Peyer's patch (tissue), 4 donors: Measurements from ENCODE around the gene A2M.

Source experiments
- POLR2A ChIP-seq, 2 donors: fragments of 450-650 bp; IDR thresholded peaks; one replicate each; pipeline ENCODE4 v1.5.1; 2017; ENCODE audit warnings: antibody characterized with exemption in 2 of 2, mild to moderate bottlenecking in 2 of 2, moderate library complexity in 2 of 2
- TF ChIP-seq, protein P1 (sequence below), 6 experiments: fragments of 450-650 bp in 4 of 6; fragments of 200-600 bp in 2 of 6; sonication (generic) in 1 of 6; IDR thresholded peaks; one replicate each; pipeline ENCODE4 v1.5.1; 2017 to 2019; ENCODE audit warnings: antibody characterized with exemption in 6 of 6, mild to moderate bottlenecking in 3 of 6, moderate library complexity in 1 of 6

GRCh38 chr12:9073076-9073475 is 42.6 kb downstream of the A2M start:
- no peak for TF ChIP-seq POLR2A (IDR thresholded peaks at IDR 0.05)
- TF ChIP-seq, protein P1, sequence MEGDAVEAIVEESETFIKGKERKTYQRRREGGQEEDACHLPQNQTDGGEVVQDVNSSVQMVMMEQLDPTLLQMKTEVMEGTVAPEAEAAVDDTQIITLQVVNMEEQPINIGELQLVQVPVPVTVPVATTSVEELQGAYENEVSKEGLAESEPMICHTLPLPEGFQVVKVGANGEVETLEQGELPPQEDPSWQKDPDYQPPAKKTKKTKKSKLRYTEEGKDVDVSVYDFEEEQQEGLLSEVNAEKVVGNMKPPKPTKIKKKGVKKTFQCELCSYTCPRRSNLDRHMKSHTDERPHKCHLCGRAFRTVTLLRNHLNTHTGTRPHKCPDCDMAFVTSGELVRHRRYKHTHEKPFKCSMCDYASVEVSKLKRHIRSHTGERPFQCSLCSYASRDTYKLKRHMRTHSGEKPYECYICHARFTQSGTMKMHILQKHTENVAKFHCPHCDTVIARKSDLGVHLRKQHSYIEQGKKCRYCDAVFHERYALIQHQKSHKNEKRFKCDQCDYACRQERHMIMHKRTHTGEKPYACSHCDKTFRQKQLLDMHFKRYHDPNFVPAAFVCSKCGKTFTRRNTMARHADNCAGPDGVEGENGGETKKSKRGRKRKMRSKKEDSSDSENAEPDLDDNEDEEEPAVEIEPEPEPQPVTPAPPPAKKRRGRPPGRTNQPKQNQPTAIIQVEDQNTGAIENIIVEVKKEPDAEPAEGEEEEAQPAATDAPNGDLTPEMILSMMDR (IDR thresholded peaks at IDR 0.05): no peak
